Vagina (tissue), 2 donors: Measurements from ENCODE around the gene ITPR3.

ENCODE experiments used
- POLR2A ChIP-seq, 2 donors: fragments of 450-650 bp; IDR thresholded peaks; one replicate each; pipeline ENCODE4 v1.6.1; 2017; ENCODE audit warnings: antibody characterized with exemption in 2 of 2, mild to moderate bottlenecking in 2 of 2, moderate library complexity in 2 of 2
- POLR2AphosphoS5 ChIP-seq, 2 donors: sonication (generic); formaldehyde crosslinking; IDR thresholded peaks; one replicate each; pipeline ENCODE4 v1.9.0; 2017; ENCODE audit warnings: antibody characterized with exemption in 2 of 2, mild to moderate bottlenecking in 2 of 2, low read depth in 1 of 2; ENCODE audit not compliant: insufficient read depth in 1 of 2
- TF ChIP-seq, protein P1 (sequence below), 3 experiments: fragments of 450-650 bp in 2 of 3; fragments of 200-600 bp in 1 of 3; sonication (generic) in 1 of 3; IDR thresholded peaks; one replicate each; pipeline ENCODE4 v1.5.1; 2017 to 2019; ENCODE audit warnings: antibody characterized with exemption in 3 of 3, mild to moderate bottlenecking in 2 of 3, moderate library complexity in 2 of 3

GRCh38 chr6:33723371-33724085 lies 102.4 kb downstream of the ITPR3 start:
- TF ChIP-seq POLR2AphosphoS5 (IDR thresholded peaks at IDR 0.05; ENCODE audit: insufficient read depth in 1 of 2, low read depth in 1 of 2) (no peak), POLR2A (IDR thresholded peaks at IDR 0.05) (no peak)
- TF ChIP-seq, protein P1, sequence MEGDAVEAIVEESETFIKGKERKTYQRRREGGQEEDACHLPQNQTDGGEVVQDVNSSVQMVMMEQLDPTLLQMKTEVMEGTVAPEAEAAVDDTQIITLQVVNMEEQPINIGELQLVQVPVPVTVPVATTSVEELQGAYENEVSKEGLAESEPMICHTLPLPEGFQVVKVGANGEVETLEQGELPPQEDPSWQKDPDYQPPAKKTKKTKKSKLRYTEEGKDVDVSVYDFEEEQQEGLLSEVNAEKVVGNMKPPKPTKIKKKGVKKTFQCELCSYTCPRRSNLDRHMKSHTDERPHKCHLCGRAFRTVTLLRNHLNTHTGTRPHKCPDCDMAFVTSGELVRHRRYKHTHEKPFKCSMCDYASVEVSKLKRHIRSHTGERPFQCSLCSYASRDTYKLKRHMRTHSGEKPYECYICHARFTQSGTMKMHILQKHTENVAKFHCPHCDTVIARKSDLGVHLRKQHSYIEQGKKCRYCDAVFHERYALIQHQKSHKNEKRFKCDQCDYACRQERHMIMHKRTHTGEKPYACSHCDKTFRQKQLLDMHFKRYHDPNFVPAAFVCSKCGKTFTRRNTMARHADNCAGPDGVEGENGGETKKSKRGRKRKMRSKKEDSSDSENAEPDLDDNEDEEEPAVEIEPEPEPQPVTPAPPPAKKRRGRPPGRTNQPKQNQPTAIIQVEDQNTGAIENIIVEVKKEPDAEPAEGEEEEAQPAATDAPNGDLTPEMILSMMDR (IDR thresholded peaks at IDR 0.05), result no peak
